HEK293T (cell line): Measurements from ENCODE around the gene TNFRSF8.

Source experiments
- CTCF ChIA-PET: fragments of 350-600 bp; formaldehyde crosslinking; extraction: SDS; loops from one replicate; lab custom pipeline; 2021; ENCODE audit warnings: antibody characterized with exemption, inconsistent platforms; lab: Yijun Ruan, JAX
- POLR2A ChIA-PET: fragments of 350-600 bp; formaldehyde crosslinking; extraction: SDS; loops from one replicate; lab custom pipeline; 2020; ENCODE audit warnings: antibody characterized with exemption, inconsistent platforms; lab: Yijun Ruan, JAX
- DNase-seq: peaks from one replicate; pipeline ENCODE4 v3.0.0; 2012; ENCODE audit warnings: mixed read lengths; ENCODE audit errors: extremely low spot score
- ARNT ChIP-seq: fragments of 450-650 bp; IDR thresholded peaks from 2 replicates; pipeline ENCODE4 v1.6.1; 2017; ENCODE audit warnings: mild to moderate bottlenecking
- BHLHE40 ChIP-seq: fragments of 450-650 bp; IDR thresholded peaks from 2 replicates; pipeline ENCODE4 v1.6.1; 2016; ENCODE audit warnings: mild to moderate bottlenecking, moderate library complexity, borderline replicate concordance
- CTBP1 ChIP-seq: fragments of 450-650 bp; IDR thresholded peaks from 2 replicates; pipeline ENCODE4 v1.6.1; 2016; ENCODE audit warnings: borderline replicate concordance
- ELF4 ChIP-seq: fragments of 450-650 bp; IDR thresholded peaks from 2 replicates; pipeline ENCODE4 v1.6.1; 2017; ENCODE audit warnings: antibody characterized with exemption
- FOXA1 ChIP-seq: fragments of 450-650 bp; IDR thresholded peaks from 2 replicates; pipeline ENCODE4 v1.6.1; 2016; ENCODE audit warnings: mild to moderate bottlenecking
- FOXK2 ChIP-seq: fragments of 450-650 bp; IDR thresholded peaks from 2 replicates; pipeline ENCODE4 v1.6.1; 2016; ENCODE audit warnings: mild to moderate bottlenecking
- FOXM1 ChIP-seq: fragments of 450-650 bp; IDR thresholded peaks from 2 replicates; pipeline ENCODE4 v1.6.1; 2017; ENCODE audit warnings: mild to moderate bottlenecking, borderline replicate concordance
- HDGF ChIP-seq: fragments of 450-650 bp; IDR thresholded peaks from 2 replicates; pipeline ENCODE4 v1.6.1; 2017; ENCODE audit warnings: antibody characterized with exemption, borderline replicate concordance
- L3MBTL2 ChIP-seq: fragments of 450-650 bp; conservative IDR thresholded peaks from 2 replicates; pipeline ENCODE4 v1.6.1; 2016; ENCODE audit warnings: mild to moderate bottlenecking
- LEF1 ChIP-seq: fragments of 450-650 bp; IDR thresholded peaks from 2 replicates; pipeline ENCODE4 v1.6.1; 2017; ENCODE audit warnings: mild to moderate bottlenecking, borderline replicate concordance
- NFRKB ChIP-seq: fragments of 450-650 bp; IDR thresholded peaks from 2 replicates; pipeline ENCODE4 v1.6.1; 2016; ENCODE audit warnings: mild to moderate bottlenecking, moderate library complexity
- PKNOX1 ChIP-seq: fragments of 450-650 bp; IDR thresholded peaks from 2 replicates; pipeline ENCODE4 v1.6.1; 2016
- SP1 ChIP-seq: fragments of 450-650 bp; IDR thresholded peaks from 2 replicates; pipeline ENCODE4 v1.6.1; 2017
- SUZ12 ChIP-seq: fragments of 450-650 bp; IDR thresholded peaks from 2 replicates; pipeline ENCODE4 v1.6.1; 2016; ENCODE audit warnings: mild to moderate bottlenecking
- TARDBP ChIP-seq: fragments of 450-650 bp; IDR thresholded peaks from 2 replicates; pipeline ENCODE4 v1.6.1; 2016
- ZNF384 ChIP-seq: fragments of 450-650 bp; IDR thresholded peaks from 2 replicates; pipeline ENCODE4 v1.6.1; 2016

Gene TNFRSF8

GRCh38 chr1:12087797-12088314, 24.8 kb downstream of the TNFRSF8 start:
- CTCF ChIA-PET = no interaction called here
- DNase-seq = no peak

GRCh38 chr1:12088607-12089006, 25.5 kb downstream of the TNFRSF8 start:
- POLR2A ChIA-PET = interaction anchor here (0.6 kb wide), 1 partner anchor 9 kb away, joined by 3 read pairs; no protein-coding TSS in a partner anchor

More at GRCh38 chr1:12087797-12088314, 24.8 kb downstream of the TNFRSF8 start:
- POLR2A ChIA-PET = no interaction called here
- TF ChIP-seq PKNOX1 (no peak), ELF4 (no peak), SUZ12 (no peak), LEF1 (no peak), ZNF384 (no peak), ARNT (no peak), TARDBP (no peak)

GRCh38 chr1:12090326-12090725, 27.2 kb downstream of the TNFRSF8 start:
- TF ChIP-seq ZNF384 = no peak
- TF ChIP-seq BHLHE40 = no peak
- no peak for TF ChIP-seq SP1
- no peak for TF ChIP-seq ARNT
- no peak for TF ChIP-seq LEF1
- TF ChIP-seq FOXA1 = no peak
- no peak for TF ChIP-seq FOXM1
- TF ChIP-seq NFRKB = no peak
- no peak for TF ChIP-seq TARDBP
- no peak for TF ChIP-seq CTBP1
- TF ChIP-seq FOXK2 = no peak
- no peak for TF ChIP-seq HDGF
- TF ChIP-seq PKNOX1 = no peak
- no peak for DNase-seq
- ChIA-PET CTCF (no interaction called here), POLR2A (no interaction called here)

More at GRCh38 chr1:12088607-12089006, 25.5 kb downstream of the TNFRSF8 start:
- TF ChIP-seq NFRKB = no peak
- no peak for TF ChIP-seq CTBP1
- no peak for TF ChIP-seq FOXK2
- no peak for TF ChIP-seq ZNF384
- TF ChIP-seq FOXM1 = no peak
- no peak for TF ChIP-seq SUZ12
- TF ChIP-seq ELF4 = no peak
- no peak for TF ChIP-seq TARDBP
- no peak for TF ChIP-seq FOXA1
- TF ChIP-seq BHLHE40 = no peak
- TF ChIP-seq ARNT = no peak
- no peak for TF ChIP-seq L3MBTL2
- TF ChIP-seq PKNOX1 = no peak
- TF ChIP-seq HDGF = no peak
- no peak for TF ChIP-seq SP1
- no peak for TF ChIP-seq LEF1
- CTCF ChIA-PET = interaction anchor here (1.3 kb wide), 1 partner anchor 9 kb away, joined by 12 read pairs; no protein-coding TSS in a partner anchor
- no peak for DNase-seq

- no peak for DNase-seq
- ChIA-PET CTCF (no interaction called here), POLR2A (no interaction called here)
- TF ChIP-seq TARDBP (no peak), PKNOX1 (no peak), FOXM1 (no peak), CTBP1 (no peak), HDGF (no peak), FOXA1 (no peak), SP1 (no peak)
These were observed 28.1 kb downstream of the TNFRSF8 start for GRCh38 chr1:12091191-12091590.

- POLR2A ChIA-PET = interaction anchor here (0.6 kb wide), 1 partner anchor 110 kb away, joined by 3 read pairs; no protein-coding TSS in a partner anchor
- TF ChIP-seq BHLHE40 (no peak), FOXK2 (no peak), TARDBP (no peak), SP1 (no peak), FOXA1 (no peak), ELF4 (no peak), PKNOX1 (no peak), LEF1 (no peak), CTBP1 (no peak), SUZ12 (no peak), ZNF384 (no peak), NFRKB (no peak), HDGF (no peak), L3MBTL2 (no peak), ARNT (no peak), FOXM1 (no peak)
- no peak for DNase-seq
- CTCF ChIA-PET = interaction anchor here (1.4 kb wide), 1 partner anchor 30 kb away, joined by 3 read pairs; no protein-coding TSS in a partner anchor
These were observed 31.1 kb downstream of the TNFRSF8 start for GRCh38 chr1:12094180-12094579.
